Adrenal gland (tissue), 12 donors: Measurements from ENCODE around the gene VPS8. TPM values are rescaled to one million over a fixed set of nuclear protein-coding genes. Genes with fewer than 3 reads are reported as not detected.

ENCODE experiments used
- DNase-seq, 7 donors: peaks; one replicate each; pipeline ENCODE4 v3.0.0-alpha.2; 2019 to 2020
- H3K27ac ChIP-seq, 5 donors: fragments of 200-600 bp; sonication (generic) in 4 of 5; 1 replicate in 3 of 5; 2 replicates in 2 of 5; pipeline versions ENCODE4 v1.5.1 to v1.8.0; 2016 to 2020; ENCODE audit warnings: mild to moderate bottlenecking in 1 of 5
- H3K27me3 ChIP-seq: fragments of 200-600 bp; 2 replicates; pipeline ENCODE4 v1.8.0; 2021
- H3K36me3 ChIP-seq, 2 donors: fragments of 200-600 bp; replicated peaks in 1 of 2; 1 replicate in 1 of 2; 2 replicates in 1 of 2; pipeline versions ENCODE4 v1.5.1 to v1.8.0; 2018 to 2022
- H3K4me1 ChIP-seq, 2 donors: fragments of 200-600 bp; replicated peaks in 1 of 2; 1 replicate in 1 of 2; 2 replicates in 1 of 2; pipeline versions ENCODE4 v1.5.1 to v1.8.0; 2018 to 2021
- H3K4me3 ChIP-seq, 4 donors: fragments of 200-600 bp; sonication (generic) in 3 of 4; one replicate each; pipeline ENCODE4 v1.5.1; 2016 to 2018
- H3K9me3 ChIP-seq, 3 donors: fragments of 200-600 bp; sonication (generic) in 1 of 3; replicated peaks in 1 of 3; 1 replicate in 2 of 3; 2 replicates in 1 of 3; pipeline versions ENCODE4 v1.5.1 to v1.8.0; 2016 to 2021
- CTCF ChIP-seq, 6 experiments: fragments of 450-650 bp in 4 of 6; fragments of 200-600 bp in 2 of 6; sonication (generic) in 1 of 6; IDR thresholded peaks; 1 replicate in 5 of 6; 2 replicates in 1 of 6; pipeline versions ENCODE4 v1.5.1 to v1.8.0; 2016 to 2021; ENCODE audit warnings: antibody characterized with exemption in 6 of 6, mild to moderate bottlenecking in 2 of 6, moderate library complexity in 1 of 6
- POLR2A ChIP-seq, 2 donors: fragments of 450-650 bp; IDR thresholded peaks; one replicate each; pipeline ENCODE4 v1.6.1; 2017; ENCODE audit warnings: antibody characterized with exemption in 2 of 2, mild to moderate bottlenecking in 2 of 2, moderate library complexity in 1 of 2
- WGBS, 4 donors: extraction: QIAGEN DNeasy Blood & Tissue Kit in 2 of 4; methylation state at CpG; one replicate each; pipeline versions ENCODE4 v1.1.5 to v1.1.7; 2013 to 2017; 5-methylcytosine and 5-hydroxymethylcytosine counted together
- intact Hi-C, 2 donors: fragments of 100-400 bp; cut with DNase I; formaldehyde crosslinking; loops; one replicate each; pipeline versions ENCODE4 v1.14.1 to v1.15.0; 2022 to 2023
- polyA plus RNA-seq, 3 donors: library from polyadenylated mRNA; stranded (reverse); fragments of 200-250 nt in 2 of 3; fragments of 350-450 nt in 1 of 3; fragmentation: Illumina TruSeq in 1 of 3; extraction: RNeasy Lipid Tissue Mini Kit (QIAGEN cat#74804) in 1 of 3; gene quantifications; one replicate each; pipeline ENCODE4 v1.2.3, GENCODE V29; 2013 to 2014
- total RNA-seq, 9 donors: library from RNA; depleted of rRNA in 4 of 9; stranded (reverse); fragments of >200 nt in 4 of 9; fragments of 120-200 nt in 1 of 9; fragmentation: NEBNext Ultra II Directional in 1 of 9; extraction: Animal tissue kit (Norgen Biotek cat#: 25700) in 1 of 9; gene quantifications; one replicate each; pipeline versions ENCODE4 v1.1.0 to v1.2.4, GENCODE V29; 2013 to 2023
- donor health status: healthy with polysubstance abuse.
- donor health status: Bipolar disorder and iron deficiency.
- donor health status: DM: yes; HTN: yes; CAD: no.
- donor health status: DM: no; HTN: no; CAD: no.
- donor health status: DM: no; HTN: no; CAD: no.
- donor health status: DM: yes; HTN: yes; CAD: no.

VPS8 gene
- total and polyA plus RNA-seq, 12 donors: 17.6 to 96.4 (median 33.9) TPM

GRCh38 chr3:184825121-184825820, 13.3 kb downstream of the VPS8 start:
- Histone ChIP-seq H3K27me3 (no peaks in the 10 kb centered on the region), H3K4me1 (peaks cover 0 to 8% of the 10 kb centered on the region in 2 donors), H3K9me3 (no peaks in the 10 kb centered on the region), H3K36me3 (no peaks in the 10 kb centered on the region), H3K27ac (no peak overlapping the region), H3K4me3 (no peak overlapping the region)
- WGBS, 4 donors: 91 to 95% (median 94%) methylated on average over 6 of the region's 6 CpGs
- intact Hi-C loops: no loop called here
- no peak for DNase-seq
- TF ChIP-seq POLR2A (IDR thresholded peaks at IDR 0.05): no peak
- TF ChIP-seq CTCF (IDR thresholded peaks at IDR 0.05): no peak

GRCh38 chr3:184827572-184827971, 15.6 kb downstream of the VPS8 start:
- 88 to 93% (median 89%) methylated on average over 2 of the region's 2 CpGs for WGBS, 4 donors
- Histone ChIP-seq H3K27ac (no peak overlapping the region), H3K4me1 (peaks cover 0 to 1% of the 10 kb centered on the region in 2 donors), H3K27me3 (no peaks in the 10 kb centered on the region), H3K9me3 (no peaks in the 10 kb centered on the region), H3K4me3 (no peak overlapping the region), H3K36me3 (no peaks in the 10 kb centered on the region)
- DNase-seq: no peak
- TF ChIP-seq CTCF (IDR thresholded peaks at IDR 0.05): no peak
- no peak for TF ChIP-seq POLR2A (IDR thresholded peaks at IDR 0.05)
- intact Hi-C loops: no loop called here

- H3K36me3 ChIP-seq: peaks cover 0 to 17% of the 10 kb centered on the region in 2 donors
- H3K27ac ChIP-seq: no peak overlapping the region
- TF ChIP-seq CTCF (IDR thresholded peaks at IDR 0.05): no peak
- TF ChIP-seq POLR2A (IDR thresholded peaks at IDR 0.05): no peak
- no peaks in the 10 kb centered on the region for H3K4me1 ChIP-seq
- intact Hi-C loops: no loop called here
- H3K4me3 ChIP-seq: no peak overlapping the region
- no peaks in the 10 kb centered on the region for H3K9me3 ChIP-seq
- H3K27me3 ChIP-seq: no peaks in the 10 kb centered on the region
- DNase-seq: no peak
These were observed 20.1 kb downstream of the VPS8 start for GRCh38 chr3:184832044-184832443.

- DNase-seq: no peak
- no peak overlapping the region for H3K27ac ChIP-seq
- no peak overlapping the region for H3K4me3 ChIP-seq
- H3K36me3 ChIP-seq: peaks cover 0 to 17% of the 10 kb centered on the region in 2 donors
- 90 to 95% (median 93%) methylated on average over 4 of the region's 4 CpGs for WGBS, 4 donors
- H3K9me3 ChIP-seq: no peaks in the 10 kb centered on the region
- TF ChIP-seq CTCF (IDR thresholded peaks at IDR 0.05) (no peak), POLR2A (IDR thresholded peaks at IDR 0.05) (no peak)
- intact Hi-C loops: no loop called here
- no peaks in the 10 kb centered on the region for H3K4me1 ChIP-seq
- H3K27me3 ChIP-seq: no peaks in the 10 kb centered on the region
These were observed 20.9 kb downstream of the VPS8 start for GRCh38 chr3:184832903-184833302.
